Measurements from ENCODE around the gene EVI5L. TPM values are rescaled to one million over a fixed set of nuclear protein-coding genes. Genes with fewer than 3 reads are reported as not detected.

EVI5L gene
- total and polyA plus RNA-seq, 2 of the 8 experiments (the other 6 are each of a cell fraction or from before 2014, with no cell fraction given) = 7.2 to 11.0 TPM

DNA sequence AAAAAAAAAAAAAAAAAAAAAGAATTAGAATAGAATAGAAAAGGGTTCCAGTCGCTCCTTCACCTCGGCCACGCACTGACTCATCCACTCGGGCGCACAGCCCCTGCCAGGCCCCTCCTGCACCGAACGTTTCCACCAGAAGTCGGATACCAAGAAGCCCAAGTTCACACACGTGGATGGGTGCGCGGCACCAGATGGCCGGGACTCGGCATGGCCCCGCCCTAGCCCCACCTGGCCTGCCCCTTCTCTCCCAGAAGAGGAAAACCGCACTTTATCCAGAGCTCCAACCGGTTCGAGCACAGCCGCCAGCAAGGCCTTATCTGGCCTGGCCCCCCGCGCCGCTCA lies 38.3 kb downstream of the EVI5L start:
- Histone ChIP-seq H4K5ac (ENCODE audit: insufficient read length, low read depth, low read length) (no peak overlapping the region), H2BK20ac (ENCODE audit: low read length) (no peak overlapping the region), H3K36me3 (ENCODE audit: control insufficient read depth in 2 of 4, insufficient read depth in 4 of 4, low read length in 3 of 4) (no peaks in the 10 kb centered on the region), H3K23me2 (ENCODE audit: low read depth, low read length) (peaks cover 9% of the 10 kb centered on the region; the same call in 1 of the 2 replicates), H4K20me1 (replicated peaks in 1 of 2; ENCODE audit: control insufficient read depth in 1 of 2, insufficient read depth in 2 of 2, low read length in 2 of 2) (peaks cover 4 to 13% of the 10 kb centered on the region in 2 experiments), H3K9ac (replicated peaks in 1 of 4; ENCODE audit: extremely low read depth in 1 of 4, low read depth in 3 of 4, low read length in 3 of 4) (no peak overlapping the region), H3K23ac (ENCODE audit: insufficient read length) (no peak overlapping the region), H2AK5ac (ENCODE audit: low read depth, low read length) (no peak overlapping the region), H2BK15ac (ENCODE audit: low read length) (no peak overlapping the region), H2BK120ac (replicated peaks; ENCODE audit: low read depth, low read length) (no peak overlapping the region), H3K27me3 (replicated peaks in 1 of 4; ENCODE audit: control insufficient read depth in 3 of 4, extremely low read depth in 1 of 4, insufficient read depth in 3 of 4, low read length in 3 of 4) (peaks cover 8 to 35% (median 24%) of the 10 kb centered on the region in 4 experiments), H3K56ac (replicated peaks; ENCODE audit: insufficient read length, low read depth, low read length) (no peak overlapping the region), H3K4me2 (ENCODE audit: insufficient read depth in 1 of 2, low read depth in 2 of 2, low read length in 2 of 2) (peak overlapping the region; percentile 75 to 86), H3K4ac (replicated peaks; ENCODE audit: insufficient read length, low read depth, low read length) (no peak overlapping the region), H4K91ac (replicated peaks; ENCODE audit: insufficient read length, low read length) (no peak overlapping the region), H2BK12ac (ENCODE audit: low read depth, low read length) (0 out of 2 replicates have a peak overlapping the region, but pooled peaks have one; percentile 17), H3K79me2 (ENCODE audit: control insufficient read depth in 1 of 2, insufficient read depth in 2 of 2, low read length in 2 of 2) (no peaks in the 10 kb centered on the region), H3K4me3 (ENCODE audit: extremely low read depth in 1 of 4, insufficient read depth in 2 of 4, low read depth in 3 of 4, low read length in 4 of 4) (peak overlapping the region; percentile 11 to 61 (median 31); a peak in 6 of 8 replicates), H3K18ac (ENCODE audit: extremely low read depth, low read length) (no peak overlapping the region; the same call in 1 of the 2 replicates), H2BK5ac (ENCODE audit: low read depth, low read length) (peak overlapping the region; percentile 24; the same call in 1 of the 2 replicates), H3K27ac (ENCODE audit: low read depth, low read length) (no peak overlapping the region), H3K79me1 (ENCODE audit: low read depth, low read length) (no peaks in the 10 kb centered on the region), H2AFZ (ENCODE audit: low read length) (no peak overlapping the region), H3K4me1 (replicated peaks in 1 of 4; ENCODE audit: control insufficient read depth in 3 of 4, insufficient read depth in 4 of 4, low read length in 3 of 4) (peaks cover 0 to 31% (median 19%) of the 10 kb centered on the region in 4 experiments; a peak in 5 of 7 replicates), H4K8ac (ENCODE audit: extremely low read depth, insufficient read depth, low read length) (no peak overlapping the region), H3K9me3 (ENCODE audit: insufficient read depth in 2 of 2, low read depth in 1 of 2, low read length in 1 of 2) (no peaks in the 10 kb centered on the region), H3K14ac (ENCODE audit: insufficient read length) (no peak overlapping the region)
- TF ChIP-seq, protein P1, sequence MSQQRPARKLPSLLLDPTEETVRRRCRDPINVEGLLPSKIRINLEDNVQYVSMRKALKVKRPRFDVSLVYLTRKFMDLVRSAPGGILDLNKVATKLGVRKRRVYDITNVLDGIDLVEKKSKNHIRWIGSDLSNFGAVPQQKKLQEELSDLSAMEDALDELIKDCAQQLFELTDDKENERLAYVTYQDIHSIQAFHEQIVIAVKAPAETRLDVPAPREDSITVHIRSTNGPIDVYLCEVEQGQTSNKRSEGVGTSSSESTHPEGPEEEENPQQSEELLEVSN (IDR thresholded peaks at IDR 0.05) = peak; percentile 53
- TF ChIP-seq, protein P2, sequence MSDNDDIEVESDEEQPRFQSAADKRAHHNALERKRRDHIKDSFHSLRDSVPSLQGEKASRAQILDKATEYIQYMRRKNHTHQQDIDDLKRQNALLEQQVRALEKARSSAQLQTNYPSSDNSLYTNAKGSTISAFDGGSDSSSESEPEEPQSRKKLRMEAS (IDR thresholded peaks at IDR 0.05) = peak; percentile 68
- TF ChIP-seq RNF2 (IDR thresholded peaks at IDR 0.05; ENCODE audit: borderline replicate concordance, low read depth, low read length, missing control alignments, poor library complexity, severe bottlenecking) = no peak
- FAIRE-seq = no peak
- ChIA-PET POLR2A (ENCODE audit: partially characterized antibody) (interaction anchor here (0.7 to 10.5 kb wide), 11 partner anchors 8 to 75 kb away, joined by 3 to 106 read pairs (median 4); partner anchors contain the start of genes SNAPC2, TGFBR3L and TIMM44), CTCF (ENCODE audit: partially characterized antibody) (interaction anchor here (0.6 to 2.1 kb wide), 20 partner anchors 11 to 362 kb away, joined by 3 to 22 read pairs (median 5); partner anchors contain the start of genes MAP2K7, SNAPC2, TGFBR3L and TIMM44)
- DNase-seq (ENCODE audit: low read depth in 1 of 2, low spot score in 2 of 2) = no peak
- 33% methylated on average over 20 of the region's 21 CpGs; no CpG with 5 or more reads in 1 of the 2 experiments for WGBS, 2 experiments (ENCODE audit: extremely low coverage in 1 of 2, insufficient coverage in 1 of 2, insufficient read length in 1 of 2, insufficient replicate concordance in 2 of 2, low coverage in 1 of 2, low lambda C conversion rate in 2 of 2, missing lambda C conversion rate in 1 of 2)
